GM12878 (cell line): ENCODE measurements around the gene ABCC4. TPM values are rescaled to one million over a fixed set of nuclear protein-coding genes. Genes with fewer than 3 reads are reported as not detected.
A peak's percentile ranks its signal among the peaks of the same experiment; 100 is the strongest.

ENCODE experiments used
- ATAC-seq: fragments of 200-7000 bp; cut with Tn5 transposase; 3 replicates; pipeline ENCODE4 v1.9.1; 2020; ENCODE audit warnings: mild to moderate bottlenecking, moderate library complexity
- BruUV-seq: library from RNA; stranded (reverse); fragments of 400-500 nt; replicated peaks from 2 replicates; lab custom pipeline; 2021; lab: Mats Ljungman, UMichigan
- CTCF ChIA-PET: fragments of 300-600 bp; sonication (Branson Sonifier 250); formaldehyde crosslinking; extraction: SDS; loops from one replicate; lab custom pipeline; 2021; ENCODE audit warnings: inconsistent platforms; lab: Yijun Ruan, JAX
- POLR2A ChIA-PET: fragments of 350-600 bp; formaldehyde crosslinking; extraction: SDS; loops from one replicate; lab custom pipeline; 2021; ENCODE audit warnings: inconsistent platforms; lab: Charles Lee
- RAD21 ChIA-PET: fragments of 300-600 bp; sonication (Branson Sonifier 250); formaldehyde crosslinking; loops from one replicate; lab custom pipeline; 2023; ENCODE audit warnings: antibody characterized with exemption; ENCODE audit not compliant: unreplicated experiment; lab: Charles Lee
- SMC1A ChIA-PET: fragments of 300-600 bp; sonication (Branson Sonifier 250); formaldehyde crosslinking; loops from one replicate; lab custom pipeline; 2023; ENCODE audit not compliant: unreplicated experiment, uncharacterized antibody; lab: Charles Lee
- DNase-seq: peaks from one replicate; pipeline ENCODE4 v3.0.0-alpha.2; 2011; ENCODE audit warnings: low read depth, low spot score
- FAIRE-seq: peaks from 3 replicates; lab custom pipeline; 2011; peaks lifted over from hg19 to GRCh38; lab: Jason Lieb, UNC
- H2AFZ ChIP-seq: 2 replicates; pipeline ENCODE4 v1.6.0; 2011; ENCODE audit warnings: low read depth, low read length, control low read depth; ENCODE audit not compliant: control insufficient read depth
- H3K27ac ChIP-seq: 2 replicates; pipeline ENCODE4 v1.5.1; 2011; ENCODE audit warnings: control low read depth; ENCODE audit not compliant: control insufficient read depth, insufficient read depth
- H3K27me3 ChIP-seq, 2 experiments: replicated peaks in 1 of 2; 2 replicates each; pipeline versions ENCODE4 v1.6.0 to v1.6.1; 2011; ENCODE audit warnings: low read length in 1 of 2; ENCODE audit not compliant: control insufficient read depth in 2 of 2, insufficient read depth in 2 of 2
- H3K36me3 ChIP-seq, 2 experiments: 2 replicates each; pipeline ENCODE4 v1.5.1; 2011; ENCODE audit warnings: low read length in 1 of 2; ENCODE audit not compliant: control insufficient read depth in 2 of 2, insufficient read depth in 2 of 2
- H3K4me1 ChIP-seq: 2 replicates; pipeline ENCODE4 v1.6.1; 2011; ENCODE audit warnings: mild to moderate bottlenecking, low read length, moderate library complexity, mixed read lengths; ENCODE audit not compliant: control insufficient read depth, insufficient read depth
- H3K4me2 ChIP-seq: 2 replicates; pipeline ENCODE4 v1.6.0; 2011; ENCODE audit warnings: control low read depth; ENCODE audit not compliant: control insufficient read depth, insufficient read depth
- H3K4me3 ChIP-seq: fragments of 200-600 bp; sonication (generic); 2 replicates; pipeline ENCODE4 v1.5.1; 2016
- H3K79me2 ChIP-seq: 2 replicates; pipeline ENCODE4 v1.6.0; 2011; ENCODE audit warnings: low read length; ENCODE audit not compliant: control insufficient read depth, insufficient read depth
- H3K9ac ChIP-seq: 2 replicates; pipeline ENCODE4 v1.8.0; 2011; ENCODE audit warnings: low read length, control low read depth, mixed read lengths; ENCODE audit not compliant: control insufficient read depth, insufficient read depth
- H3K9me3 ChIP-seq: replicated peaks from 3 replicates; pipeline ENCODE4 v1.5.1; 2011; ENCODE audit warnings: mild to moderate bottlenecking, low read length; ENCODE audit not compliant: control insufficient read depth, insufficient read depth
- H4K20me1 ChIP-seq: 2 replicates; pipeline ENCODE4 v1.6.0; 2011; ENCODE audit not compliant: control insufficient read depth, insufficient read depth
- CBX5 ChIP-seq: sonication (generic); IDR thresholded peaks from 2 replicates; pipeline ENCODE4 v1.6.1; 2016; ENCODE audit warnings: low read depth, moderate library complexity, mild to moderate bottlenecking, inconsistent platforms
- ETV6 ChIP-seq, 2 experiments: fragments of 450-650 bp in 1 of 2; IDR thresholded peaks in 1 of 2; conservative IDR thresholded peaks in 1 of 2; 2 replicates each; pipeline ENCODE4 v1.6.1; 2014; ENCODE audit warnings: antibody characterized with exemption in 1 of 2, borderline replicate concordance in 1 of 2, low read depth in 1 of 2, mild to moderate bottlenecking in 1 of 2, moderate library complexity in 1 of 2
- MTA3 ChIP-seq: IDR thresholded peaks from 2 replicates; pipeline ENCODE4 v1.6.1; 2012; ENCODE audit warnings: low read length, inconsistent platforms, borderline replicate concordance
- POLR2AphosphoS5 ChIP-seq: IDR thresholded peaks from 2 replicates; pipeline ENCODE4 v1.6.1; 2011; ENCODE audit warnings: mild to moderate bottlenecking, low read length, inconsistent platforms
- RAD21 ChIP-seq: IDR thresholded peaks from 2 replicates; pipeline ENCODE4 v1.6.1; 2011; ENCODE audit warnings: mild to moderate bottlenecking, low read depth, low read length, moderate library complexity; ENCODE audit not compliant: insufficient read depth
- SIN3A ChIP-seq: IDR thresholded peaks from 2 replicates; pipeline ENCODE4 v1.6.1; 2012; ENCODE audit warnings: low read depth, low read length, improper control_type of control experiment
- STAT1 ChIP-seq: fragments of 450-650 bp; conservative IDR thresholded peaks from 2 replicates; pipeline ENCODE4 v1.6.1; 2014; ENCODE audit warnings: antibody characterized with exemption, mild to moderate bottlenecking
- WGBS: methylation state at CpG from one replicate; pipeline ENCODE4 v1.1.6; 2016; ENCODE audit warnings: low lambda C conversion rate; ENCODE audit not compliant: insufficient replicate concordance, insufficient coverage; ENCODE audit errors: missing lambda C conversion rate; 5-methylcytosine and 5-hydroxymethylcytosine counted together
- in situ Hi-C: fragments of 300-500 bp; cut with MboI; formaldehyde crosslinking; loops from 9 replicates; pipeline ENCODE4 v1.14.3; 2018; ENCODE audit warnings: mixed read lengths
- intact Hi-C: fragments of 100-400 bp; cut with micrococcal nuclease; formaldehyde crosslinking; loops from one replicate; pipeline ENCODE4 v1.14.2; 2022; ENCODE audit not compliant: unreplicated experiment
- polyA plus RNA-seq, 11 experiments: library from polyadenylated mRNA; depleted of rRNA in 4 of 11; unstranded in 6 of 11; stranded (reverse) in 5 of 11; fragments of >200 nt; fragmentation: Nextera tagmentation in 4 of 11; fragmentation: Illumina TruSeq in 1 of 11; extraction: Ambion mirVana in 4 of 11; extraction: Trizol in 1 of 11; gene quantifications; 1 replicate in 1 of 11; 2 replicates in 10 of 11; pipeline versions ENCODE4 v1.2.1 to v1.2.3, GENCODE V29; 2011 to 2016; ENCODE audit warnings: inconsistent platforms in 2 of 11, missing spikeins in 2 of 11, low read depth in 1 of 11
- total RNA-seq, 4 experiments: library from RNA; depleted of rRNA in 3 of 4; stranded (reverse); fragments of >200 nt in 3 of 4; fragmentation: Illumina TruSeq in 1 of 4; extraction: Trizol in 1 of 4; gene quantifications; 2 replicates each; pipeline versions ENCODE4 v1.2.1 to v1.2.3, GENCODE V29; 2013 to 2021
- TF ChIP-seq, protein P1 (sequence below): fragments of 450-650 bp; formaldehyde crosslinking; IDR thresholded peaks from 2 replicates; pipeline ENCODE4 v1.5.0; 2022; ENCODE audit warnings: mild to moderate bottlenecking, missing genetic modification characterization

ABCC4 gene
- total and polyA plus RNA-seq, 10 of the 15 experiments (the other 5 are each of a cell fraction or from before 2014, with no cell fraction given), result 7.2 to 44.4 (median 24.1) TPM

DNA sequence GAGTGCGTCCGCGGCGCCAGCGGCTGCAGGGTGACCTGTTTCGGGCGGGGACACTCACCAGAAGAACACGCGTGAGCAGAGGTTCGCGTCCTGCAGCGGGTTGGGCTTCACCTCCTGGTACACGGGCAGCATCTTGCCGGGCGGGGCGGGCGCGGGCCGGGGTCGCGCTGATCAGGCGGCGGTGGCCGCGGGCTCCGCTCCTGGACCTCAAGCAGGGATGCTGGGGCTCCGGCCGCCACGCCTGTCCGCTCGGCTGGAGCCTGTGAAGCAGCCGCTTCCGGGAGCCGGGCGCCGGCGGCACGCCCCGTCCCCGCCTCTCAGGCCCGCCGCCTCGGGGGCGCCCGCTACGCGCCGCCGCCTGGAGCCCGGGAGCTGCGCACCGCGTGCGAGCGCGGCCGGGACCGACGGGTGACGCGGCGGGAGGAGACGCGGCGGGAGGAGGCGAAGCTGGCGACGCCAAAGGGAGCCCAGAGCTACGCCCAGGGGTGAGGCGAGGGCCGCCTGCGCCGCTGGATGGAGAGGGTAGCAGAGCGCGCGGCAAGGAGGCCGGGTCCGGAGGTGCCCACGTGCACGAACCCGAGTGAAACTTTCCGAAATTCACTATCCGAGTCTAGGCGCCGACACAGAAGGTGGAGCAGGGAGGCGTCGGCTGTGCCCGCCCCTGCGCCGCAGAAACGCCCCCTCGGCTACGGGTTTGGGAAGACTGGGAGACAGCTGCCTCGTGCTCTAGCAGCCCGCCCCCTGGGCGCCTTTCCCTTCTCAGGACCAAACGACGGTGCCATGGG, at the start of gene ABCC4 (continued):
- TF ChIP-seq, protein P1, sequence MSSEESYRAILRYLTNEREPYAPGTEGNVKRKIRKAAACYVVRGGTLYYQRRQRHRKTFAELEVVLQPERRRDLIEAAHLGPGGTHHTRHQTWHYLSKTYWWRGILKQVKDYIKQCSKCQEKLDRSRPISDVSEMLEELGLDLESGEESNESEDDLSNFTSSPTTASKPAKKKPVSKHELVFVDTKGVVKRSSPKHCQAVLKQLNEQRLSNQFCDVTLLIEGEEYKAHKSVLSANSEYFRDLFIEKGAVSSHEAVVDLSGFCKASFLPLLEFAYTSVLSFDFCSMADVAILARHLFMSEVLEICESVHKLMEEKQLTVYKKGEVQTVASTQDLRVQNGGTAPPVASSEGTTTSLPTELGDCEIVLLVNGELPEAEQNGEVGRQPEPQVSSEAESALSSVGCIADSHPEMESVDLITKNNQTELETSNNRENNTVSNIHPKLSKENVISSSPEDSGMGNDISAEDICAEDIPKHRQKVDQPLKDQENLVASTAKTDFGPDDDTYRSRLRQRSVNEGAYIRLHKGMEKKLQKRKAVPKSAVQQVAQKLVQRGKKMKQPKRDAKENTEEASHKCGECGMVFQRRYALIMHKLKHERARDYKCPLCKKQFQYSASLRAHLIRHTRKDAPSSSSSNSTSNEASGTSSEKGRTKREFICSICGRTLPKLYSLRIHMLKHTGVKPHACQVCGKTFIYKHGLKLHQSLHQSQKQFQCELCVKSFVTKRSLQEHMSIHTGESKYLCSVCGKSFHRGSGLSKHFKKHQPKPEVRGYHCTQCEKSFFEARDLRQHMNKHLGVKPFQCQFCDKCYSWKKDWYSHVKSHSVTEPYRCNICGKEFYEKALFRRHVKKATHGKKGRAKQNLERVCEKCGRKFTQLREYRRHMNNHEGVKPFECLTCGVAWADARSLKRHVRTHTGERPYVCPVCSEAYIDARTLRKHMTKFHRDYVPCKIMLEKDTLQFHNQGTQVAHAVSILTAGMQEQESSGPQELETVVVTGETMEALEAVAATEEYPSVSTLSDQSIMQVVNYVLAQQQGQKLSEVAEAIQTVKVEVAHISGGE (CRISPR knock-in tag), result peak; percentile 33; the same call in 1 of the 2 replicates
- TF ChIP-seq RAD21, result 0 out of 2 replicates have a peak, but pooled peaks have one; percentile 1

DNA sequence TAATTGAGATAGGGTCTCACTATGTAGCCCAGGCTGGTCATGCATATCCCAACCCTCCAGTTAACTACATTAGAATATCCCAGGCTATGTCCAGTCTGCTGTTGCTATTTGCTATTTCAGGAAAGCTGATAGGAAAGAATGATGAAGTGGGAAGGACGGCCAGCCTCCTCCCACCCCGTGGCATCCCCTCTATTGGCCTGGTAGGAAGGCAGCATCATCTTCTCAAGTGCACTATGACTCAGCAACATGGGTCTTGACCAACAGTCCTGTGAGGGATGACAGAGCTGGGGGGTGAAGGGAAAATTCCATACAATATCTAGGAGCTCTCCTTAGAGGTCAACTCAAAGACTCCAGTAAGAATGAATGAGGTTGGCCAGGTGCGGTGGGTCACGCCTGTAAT, 48.0 kb upstream of the ABCC4 start:
- no TSS peak for BruUV-seq
- POLR2A ChIA-PET, result no interaction called here
- no peaks in the 10 kb centered on the region for H3K36me3 ChIP-seq

More for the DNA sequence above, 48.0 kb upstream of the ABCC4 start:
- H4K20me1 ChIP-seq, result no peaks in the 10 kb centered on the region
- H3K27ac ChIP-seq, result no peak overlapping the region
- ChIA-PET SMC1A (interaction anchor here (0.6 kb wide), 1 partner anchor 16 kb away, joined by 3 read pairs; no protein-coding TSS in a partner anchor), CTCF (interaction anchor here (1.2 to 1.4 kb wide), 2 partner anchors 14 to 160 kb away, joined by 3 to 4 read pairs; no protein-coding TSS in a partner anchor), RAD21 (interaction anchor here (1.0 kb wide), 1 partner anchor 158 kb away, joined by 3 read pairs; no protein-coding TSS in a partner anchor)
- FAIRE-seq, result no peak
- H3K79me2 ChIP-seq, result no peaks in the 10 kb centered on the region
- no peak overlapping the region for H3K4me3 ChIP-seq
- no peaks in the 10 kb centered on the region for H3K4me1 ChIP-seq
- ATAC-seq, result no peak
- no peak overlapping the region for H3K9ac ChIP-seq
- H3K27me3 ChIP-seq, result no peaks in the 10 kb centered on the region
- no peaks in the 10 kb centered on the region; the same call in 2 of the 3 replicates for H3K9me3 ChIP-seq
- no peak overlapping the region for H3K4me2 ChIP-seq
- in situ Hi-C loops, result no loop called here
- 14% methylated on average over 4 of the region's 4 CpGs for WGBS
- no peak overlapping the region for H2AFZ ChIP-seq
- intact Hi-C loops, result no loop called here
- TF ChIP-seq POLR2AphosphoS5, result no peak
- TF ChIP-seq SIN3A, result no peak
- no peak for TF ChIP-seq MTA3
- no peak for TF ChIP-seq CBX5
- TF ChIP-seq STAT1, result no peak
- no peak for TF ChIP-seq ETV6 (conservative IDR thresholded peaks at IDR 0.05 in 1 of 2, IDR thresholded peaks at IDR 0.05 in 1 of 2; ENCODE audit: borderline replicate concordance in 1 of 2, low read depth in 1 of 2)
- no peak for DNase-seq
